Heart left ventricle (tissue), 16 donors: Measurements from ENCODE around the gene KIF26A. TPM values are rescaled to one million over a fixed set of nuclear protein-coding genes. Genes with fewer than 3 reads are reported as not detected.

ENCODE experiments used
- ATAC-seq, 4 donors: fragments of 200-7000 bp; cut with Tn5 transposase; one replicate each; pipeline ENCODE4 v1.9.1; 2020 to 2022; ENCODE audit warnings: moderate library complexity in 4 of 4, mild to moderate bottlenecking in 3 of 4, moderate number of reproducible peaks in 1 of 4
- DNase-seq, 5 donors: peaks; one replicate each; pipeline ENCODE4 v3.0.0-alpha.2; 2020
- H3K27ac ChIP-seq, 12 donors: fragments of 200-600 bp; sonication (generic) in 4 of 12; one replicate each; pipeline versions ENCODE4 v1.5.0 to v1.8.0; 2016 to 2022; ENCODE audit warnings: mild to moderate bottlenecking in 2 of 12
- H3K27me3 ChIP-seq, 9 donors: fragments of 200-600 bp; sonication (generic) in 2 of 9; one replicate each; pipeline versions ENCODE4 v1.5.1 to v1.8.0; 2016 to 2022; ENCODE audit warnings: mild to moderate bottlenecking in 3 of 9
- H3K36me3 ChIP-seq, 9 donors: fragments of 200-600 bp; sonication (generic) in 2 of 9; one replicate each; pipeline versions ENCODE4 v1.5.0 to v1.8.0; 2018 to 2022; ENCODE audit warnings: mild to moderate bottlenecking in 2 of 9
- H3K4me1 ChIP-seq, 12 donors: fragments of 200-600 bp; sonication (generic) in 4 of 12; one replicate each; pipeline versions ENCODE4 v1.5.0 to v1.8.0; 2016 to 2022; ENCODE audit warnings: mild to moderate bottlenecking in 3 of 12
- H3K4me3 ChIP-seq, 12 donors: fragments of 200-600 bp; sonication (generic) in 4 of 12; one replicate each; pipeline versions ENCODE4 v1.5.0 to v1.8.0; 2017 to 2022; ENCODE audit warnings: mild to moderate bottlenecking in 9 of 12, moderate library complexity in 4 of 12
- H3K9me3 ChIP-seq, 12 donors: fragments of 200-600 bp; sonication (generic) in 4 of 12; one replicate each; pipeline versions ENCODE4 v1.5.0 to v1.8.0; 2016 to 2022; ENCODE audit warnings: mild to moderate bottlenecking in 1 of 12
- POLR2A ChIP-seq, 2 donors: fragments of 450-650 bp; IDR thresholded peaks; one replicate each; pipeline ENCODE4 v1.6.1; 2017; ENCODE audit warnings: antibody characterized with exemption in 2 of 2, mild to moderate bottlenecking in 2 of 2, moderate library complexity in 2 of 2
- WGBS, 4 donors: extraction: QIAGEN DNeasy Blood & Tissue Kit in 2 of 4; methylation state at CpG; one replicate each; pipeline versions ENCODE4 v1.1.5 to v1.1.7; 2013 to 2018; 5-methylcytosine and 5-hydroxymethylcytosine counted together
- intact Hi-C, 10 donors: fragments of 100-400 bp; cut with DNase I; formaldehyde crosslinking; loops; one replicate each; pipeline versions ENCODE4 v1.11.1 to v1.14.2; 2022
- polyA plus RNA-seq, 2 donors: library from polyadenylated mRNA; stranded (reverse); fragments of 200-250 nt; gene quantifications; one replicate each; pipeline ENCODE4 v1.2.3, GENCODE V29; 2013
- total RNA-seq, 9 donors: library from RNA; depleted of rRNA in 2 of 9; stranded (reverse); fragments of >200 nt in 2 of 9; fragmentation: NEBNext Ultra II Directional in 3 of 9; extraction: Animal tissue kit (Norgen Biotek cat#: 25700) in 3 of 9; gene quantifications; one replicate each; pipeline versions ENCODE4 v1.1.0 to v1.2.4, GENCODE V29; 2016 to 2023
- TF ChIP-seq, protein P1 (sequence below), 12 donors: fragments of 200-600 bp; sonication (generic) in 4 of 12; IDR thresholded peaks; one replicate each; pipeline versions ENCODE4 v1.5.0 to v1.8.0; 2018 to 2022; ENCODE audit warnings: antibody characterized with exemption in 12 of 12, mild to moderate bottlenecking in 5 of 12
- donor health status: ischemic (EF 13 %, LVEDD 7.1; RV severe dilation, severe dysfunction).
- donor health status: healthy with polysubstance abuse.
- donor health status: DM: no; HTN: yes; CAD: no.
- donor health status: DM: no; HTN: no; CAD: no.
- donor health status: ischemic (EF 25% LVEDD 6.9; RV normal size, moderate dysfunction).
- donor health status: ischemic (EF 25% LVEDD 5.7; RV mildly dilated, moderate dysfunction).
- donor health status: healthy.
- donor health status: DM: yes; HTN: yes; CAD: no.
- donor health status: ischemic (EF 35%, LVEDD 5.7; RV mildly dilated, moderate dysfunction).
- donor health status: nonischemic (EF 11% LVEDD 7.7; RV severe dilation, severe dysfunction).
- donor health status: DM: yes; HTN: yes; CAD: no.
- donor health status: PGD.
- donor health status: ischemic (EF 29% LVEDD 5.4; RV normal size, mild dysfunction).
- donor health status: nonischemic (EF 23%, LVEDD 6.1; RV moderate dilation, normal function).

Gene KIF26A
- total and polyA plus RNA-seq, 11 donors: 4.9 to 12.6 (median 7.8) TPM

DNA sequence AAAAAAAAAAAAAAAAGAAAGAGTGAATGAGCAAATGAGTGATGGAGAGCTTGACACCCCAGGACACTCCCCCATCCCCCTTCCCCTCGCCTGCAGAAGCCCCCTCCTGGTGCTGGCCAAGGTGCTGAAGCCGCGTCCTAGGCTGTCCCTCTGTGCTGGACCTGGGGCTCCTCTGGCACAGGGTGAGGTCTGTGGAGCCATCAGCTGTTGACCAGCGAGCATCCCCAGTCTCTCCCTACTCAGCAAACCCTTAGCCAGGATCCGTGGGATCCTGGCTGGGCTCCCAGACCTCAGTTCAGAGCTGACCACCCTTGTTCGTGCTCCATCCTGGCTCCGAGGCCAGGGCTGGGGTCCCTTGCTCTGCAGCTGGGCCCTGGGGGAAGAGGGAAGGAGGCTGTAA lies 5.4 kb upstream of the KIF26A start:
- Histone ChIP-seq H3K27me3 (peaks cover 4 to 47% (median 26%) of the 10 kb centered on the region in 9 donors), H3K27ac (no peak overlapping the region), H3K4me3 (no peak overlapping the region), H3K9me3 (peaks cover 0 to 11% (median 3%) of the 10 kb centered on the region in 12 donors), H3K4me1 (peaks cover 8 to 31% (median 20%) of the 10 kb centered on the region in 12 donors), H3K36me3 (no peaks in the 10 kb centered on the region)
- WGBS, 4 donors: 30 to 36% (median 32%) methylated on average over 4 to 7 of the region's 7 CpGs
- intact Hi-C loops: loop anchor here in 7 of 10 donors (5.0 to 10.0 kb wide), 6 partner anchors 41 to 509 kb away; no protein-coding TSS in a partner anchor
- DNase-seq (peak in 2 of 5 donors; percentile 24 to 25), ATAC-seq (no peak)
- TF ChIP-seq POLR2A (IDR thresholded peaks at IDR 0.05): no peak
- TF ChIP-seq, protein P1, sequence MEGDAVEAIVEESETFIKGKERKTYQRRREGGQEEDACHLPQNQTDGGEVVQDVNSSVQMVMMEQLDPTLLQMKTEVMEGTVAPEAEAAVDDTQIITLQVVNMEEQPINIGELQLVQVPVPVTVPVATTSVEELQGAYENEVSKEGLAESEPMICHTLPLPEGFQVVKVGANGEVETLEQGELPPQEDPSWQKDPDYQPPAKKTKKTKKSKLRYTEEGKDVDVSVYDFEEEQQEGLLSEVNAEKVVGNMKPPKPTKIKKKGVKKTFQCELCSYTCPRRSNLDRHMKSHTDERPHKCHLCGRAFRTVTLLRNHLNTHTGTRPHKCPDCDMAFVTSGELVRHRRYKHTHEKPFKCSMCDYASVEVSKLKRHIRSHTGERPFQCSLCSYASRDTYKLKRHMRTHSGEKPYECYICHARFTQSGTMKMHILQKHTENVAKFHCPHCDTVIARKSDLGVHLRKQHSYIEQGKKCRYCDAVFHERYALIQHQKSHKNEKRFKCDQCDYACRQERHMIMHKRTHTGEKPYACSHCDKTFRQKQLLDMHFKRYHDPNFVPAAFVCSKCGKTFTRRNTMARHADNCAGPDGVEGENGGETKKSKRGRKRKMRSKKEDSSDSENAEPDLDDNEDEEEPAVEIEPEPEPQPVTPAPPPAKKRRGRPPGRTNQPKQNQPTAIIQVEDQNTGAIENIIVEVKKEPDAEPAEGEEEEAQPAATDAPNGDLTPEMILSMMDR (IDR thresholded peaks at IDR 0.05): no peak

DNA sequence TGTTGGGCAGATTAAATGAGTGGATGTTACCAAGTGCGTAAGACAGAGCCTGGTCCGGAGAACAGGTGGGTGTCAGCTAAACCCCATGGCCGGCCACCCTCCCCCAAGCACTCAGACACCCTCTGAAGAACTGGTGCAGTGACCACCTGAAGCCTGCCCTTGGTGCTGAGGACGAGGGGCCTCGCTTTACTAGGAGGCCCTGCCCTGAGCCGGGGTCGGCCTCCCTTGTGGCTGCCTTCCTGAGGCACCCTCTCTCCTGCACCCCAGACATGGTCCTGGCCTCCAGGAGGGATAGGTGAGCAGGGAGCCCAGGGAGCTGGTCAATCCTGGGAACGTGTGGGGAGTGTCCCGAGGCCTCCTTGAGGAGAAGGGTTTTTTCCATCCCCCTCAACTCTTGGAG lies 4.9 kb upstream of the KIF26A start:
- Histone ChIP-seq H3K4me1 (peaks cover 10 to 36% (median 23%) of the 10 kb centered on the region in 12 donors), H3K9me3 (peaks cover 0 to 11% (median 3%) of the 10 kb centered on the region in 12 donors), H3K36me3 (no peaks in the 10 kb centered on the region), H3K27me3 (peaks cover 6 to 49% (median 26%) of the 10 kb centered on the region in 9 donors), H3K27ac (no peak overlapping the region), H3K4me3 (no peak overlapping the region)
- WGBS, 4 donors: 84 to 92% (median 86%) methylated on average over 7 to 9 of the region's 9 CpGs
- ATAC-seq (no peak), DNase-seq (peak in 4 of 5 donors; percentile 4 to 26 (median 15))
- TF ChIP-seq POLR2A (IDR thresholded peaks at IDR 0.05): no peak
- TF ChIP-seq, protein P1 (IDR thresholded peaks at IDR 0.05): no peak
- intact Hi-C loops: loop anchor here in 7 of 10 donors (5.0 to 10.0 kb wide), 6 partner anchors 41 to 509 kb away; no protein-coding TSS in a partner anchor

DNA sequence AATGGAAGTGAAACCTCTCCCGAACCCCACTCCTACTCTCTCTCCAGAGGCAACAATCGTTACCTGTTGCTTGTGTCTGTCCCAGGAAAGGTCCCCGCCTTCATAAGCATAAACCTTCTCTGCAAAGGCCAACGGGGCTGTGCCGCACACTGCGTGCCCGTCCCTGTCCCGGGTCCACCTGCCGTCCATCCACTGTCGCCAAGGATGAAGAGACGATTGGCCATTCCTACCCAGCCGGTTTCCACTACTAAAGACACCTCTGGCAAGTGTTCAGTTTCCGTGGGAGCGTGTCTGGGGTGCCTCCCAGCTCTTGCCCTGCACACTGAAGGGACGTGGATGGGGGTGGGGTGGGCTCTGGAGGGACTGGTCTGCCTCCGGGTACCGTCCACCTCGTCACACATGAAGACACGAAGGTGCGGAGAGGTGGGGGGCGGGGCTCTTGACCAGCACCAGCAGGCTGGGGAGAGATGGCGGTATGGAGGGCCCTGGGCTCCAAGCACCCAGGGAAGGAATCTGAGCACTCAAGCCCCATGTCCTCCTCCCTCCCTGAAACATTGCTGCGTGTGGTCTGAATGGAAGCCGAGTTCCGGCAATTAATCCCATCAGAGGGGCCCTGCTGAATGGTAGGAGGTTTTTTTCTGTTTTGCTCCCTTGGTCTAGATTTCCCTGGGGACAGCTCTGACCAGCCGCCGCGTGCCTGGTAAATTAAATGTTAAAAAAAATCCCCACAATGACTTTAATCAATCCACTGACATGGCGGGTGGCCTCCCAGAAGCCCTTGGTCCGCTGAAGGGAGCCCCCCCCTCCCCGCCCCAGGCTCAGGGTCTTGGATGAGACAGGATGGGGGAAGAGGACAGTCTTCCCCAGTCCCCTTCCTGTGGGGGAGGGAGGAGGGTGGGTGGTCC lies 4.1 kb upstream of the KIF26A start:
- Histone ChIP-seq H3K36me3 (no peaks in the 10 kb centered on the region), H3K9me3 (peaks cover 0 to 10% (median 2%) of the 10 kb centered on the region in 12 donors), H3K27me3 (peaks cover 8 to 57% (median 26%) of the 10 kb centered on the region in 9 donors), H3K4me1 (peaks cover 10 to 44% (median 23%) of the 10 kb centered on the region in 12 donors), H3K4me3 (no peak overlapping the region), H3K27ac (no peak overlapping the region)
- TF ChIP-seq, protein P1 (IDR thresholded peaks at IDR 0.05): no peak
- TF ChIP-seq POLR2A (IDR thresholded peaks at IDR 0.05): no peak
- intact Hi-C loops: loop anchor here in 8 of 10 donors (2.0 to 10.0 kb wide), 7 partner anchors 42 to 508 kb away; no protein-coding TSS in a partner anchor
- DNase-seq (peak in 4 of 5 donors; percentile 5 to 25 (median 20)), ATAC-seq (no peak)
- 61 to 73% (median 68%) methylated on average over 28 to 31 of the region's 31 CpGs for WGBS, 4 donors
